ENCODE measurements around the gene SLC47A1. TPM values are rescaled to one million over a fixed set of nuclear protein-coding genes. Genes with fewer than 3 reads are reported as not detected.

Gene SLC47A1
- total and polyA plus RNA-seq, 4 donors, result 34.8 to 69.2 (median 37.2) TPM

DNA sequence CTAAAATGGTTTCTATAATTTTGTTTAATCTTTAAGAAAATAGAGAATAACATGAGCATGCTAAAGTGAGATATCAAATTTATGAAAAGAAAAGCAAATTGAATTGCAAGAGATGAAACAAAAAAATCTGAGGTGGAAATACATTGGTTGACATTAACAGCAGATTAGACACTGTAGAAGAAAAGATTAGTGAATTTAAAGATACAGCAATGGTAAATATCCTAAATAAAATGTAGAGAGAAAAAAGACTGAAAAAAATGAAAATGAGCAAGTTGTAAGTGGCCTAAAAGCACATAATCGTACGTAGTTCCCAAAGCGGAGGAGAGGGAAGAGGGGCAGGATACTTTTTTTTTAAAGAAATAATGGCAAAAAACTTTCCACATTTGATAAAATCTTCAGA lies 84.4 kb downstream of the SLC47A1 start (continued):
- TF ChIP-seq HNF4A (conservative IDR thresholded peaks at IDR 0.05) (no peak), JUND (IDR thresholded peaks at IDR 0.05) (no peak), HNF4G (IDR thresholded peaks at IDR 0.05) (no peak), TAF1 (conservative IDR thresholded peaks at IDR 0.05) (no peak), FOXA2 (IDR thresholded peaks at IDR 0.05) (no peak)
- TF ChIP-seq, protein P1, sequence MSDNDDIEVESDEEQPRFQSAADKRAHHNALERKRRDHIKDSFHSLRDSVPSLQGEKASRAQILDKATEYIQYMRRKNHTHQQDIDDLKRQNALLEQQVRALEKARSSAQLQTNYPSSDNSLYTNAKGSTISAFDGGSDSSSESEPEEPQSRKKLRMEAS (IDR thresholded peaks at IDR 0.05), result no peak

DNA sequence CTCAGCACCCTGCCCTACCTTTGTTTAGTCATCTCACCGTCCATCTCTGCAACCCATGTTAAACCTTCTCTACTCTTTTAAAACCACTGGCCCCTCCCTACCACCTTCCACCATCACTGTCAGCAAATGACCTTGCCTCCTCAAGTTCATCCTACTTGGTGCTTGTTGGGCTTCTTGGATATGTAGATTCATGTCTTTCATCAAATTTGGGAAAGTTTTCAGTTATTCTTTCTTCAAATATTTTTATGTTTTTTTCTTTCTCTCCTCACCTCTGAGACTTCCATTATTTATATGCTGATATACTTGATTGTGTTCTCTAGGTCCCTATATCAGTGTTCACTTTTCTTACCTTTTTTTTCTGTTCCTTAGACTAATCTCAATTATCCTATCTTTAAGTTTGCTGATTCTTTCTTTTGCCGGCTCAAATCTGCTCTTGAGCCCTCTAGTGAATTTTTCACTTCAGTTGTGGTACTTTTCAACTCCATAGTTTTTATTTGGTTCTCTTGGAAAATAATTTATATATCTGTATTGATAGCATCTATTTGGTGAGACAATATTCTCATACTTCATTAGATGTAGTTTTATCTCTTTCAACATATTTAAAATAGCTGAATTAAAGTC lies 86.2 kb downstream of the SLC47A1 start:
- 49% methylated on average over 2 of the region's 2 CpGs for WGBS
- no peak for DNase-seq (ENCODE audit: low spot score)
- TF ChIP-seq FOXA2 (IDR thresholded peaks at IDR 0.05) (no peak), RAD21 (IDR thresholded peaks at IDR 0.05) (no peak), GABPA (IDR thresholded peaks at IDR 0.05 in 1 of 2, conservative IDR thresholded peaks at IDR 0.05 in 1 of 2) (no peak), HNF4G (IDR thresholded peaks at IDR 0.05) (no peak), NR2F2 (IDR thresholded peaks at IDR 0.05) (no peak), JUND (IDR thresholded peaks at IDR 0.05) (no peak), FOXA1 (IDR thresholded peaks at IDR 0.05) (no peak), TAF1 (conservative IDR thresholded peaks at IDR 0.05) (no peak), YY1 (IDR thresholded peaks at IDR 0.05) (no peak)
- TF ChIP-seq, protein P2, sequence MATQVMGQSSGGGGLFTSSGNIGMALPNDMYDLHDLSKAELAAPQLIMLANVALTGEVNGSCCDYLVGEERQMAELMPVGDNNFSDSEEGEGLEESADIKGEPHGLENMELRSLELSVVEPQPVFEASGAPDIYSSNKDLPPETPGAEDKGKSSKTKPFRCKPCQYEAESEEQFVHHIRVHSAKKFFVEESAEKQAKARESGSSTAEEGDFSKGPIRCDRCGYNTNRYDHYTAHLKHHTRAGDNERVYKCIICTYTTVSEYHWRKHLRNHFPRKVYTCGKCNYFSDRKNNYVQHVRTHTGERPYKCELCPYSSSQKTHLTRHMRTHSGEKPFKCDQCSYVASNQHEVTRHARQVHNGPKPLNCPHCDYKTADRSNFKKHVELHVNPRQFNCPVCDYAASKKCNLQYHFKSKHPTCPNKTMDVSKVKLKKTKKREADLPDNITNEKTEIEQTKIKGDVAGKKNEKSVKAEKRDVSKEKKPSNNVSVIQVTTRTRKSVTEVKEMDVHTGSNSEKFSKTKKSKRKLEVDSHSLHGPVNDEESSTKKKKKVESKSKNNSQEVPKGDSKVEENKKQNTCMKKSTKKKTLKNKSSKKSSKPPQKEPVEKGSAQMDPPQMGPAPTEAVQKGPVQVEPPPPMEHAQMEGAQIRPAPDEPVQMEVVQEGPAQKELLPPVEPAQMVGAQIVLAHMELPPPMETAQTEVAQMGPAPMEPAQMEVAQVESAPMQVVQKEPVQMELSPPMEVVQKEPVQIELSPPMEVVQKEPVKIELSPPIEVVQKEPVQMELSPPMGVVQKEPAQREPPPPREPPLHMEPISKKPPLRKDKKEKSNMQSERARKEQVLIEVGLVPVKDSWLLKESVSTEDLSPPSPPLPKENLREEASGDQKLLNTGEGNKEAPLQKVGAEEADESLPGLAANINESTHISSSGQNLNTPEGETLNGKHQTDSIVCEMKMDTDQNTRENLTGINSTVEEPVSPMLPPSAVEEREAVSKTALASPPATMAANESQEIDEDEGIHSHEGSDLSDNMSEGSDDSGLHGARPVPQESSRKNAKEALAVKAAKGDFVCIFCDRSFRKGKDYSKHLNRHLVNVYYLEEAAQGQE (IDR thresholded peaks at IDR 0.05), result no peak
- TF ChIP-seq, protein P3, sequence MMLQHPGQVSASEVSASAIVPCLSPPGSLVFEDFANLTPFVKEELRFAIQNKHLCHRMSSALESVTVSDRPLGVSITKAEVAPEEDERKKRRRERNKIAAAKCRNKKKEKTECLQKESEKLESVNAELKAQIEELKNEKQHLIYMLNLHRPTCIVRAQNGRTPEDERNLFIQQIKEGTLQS (IDR thresholded peaks at IDR 0.05), result no peak
- TF ChIP-seq, protein P4, sequence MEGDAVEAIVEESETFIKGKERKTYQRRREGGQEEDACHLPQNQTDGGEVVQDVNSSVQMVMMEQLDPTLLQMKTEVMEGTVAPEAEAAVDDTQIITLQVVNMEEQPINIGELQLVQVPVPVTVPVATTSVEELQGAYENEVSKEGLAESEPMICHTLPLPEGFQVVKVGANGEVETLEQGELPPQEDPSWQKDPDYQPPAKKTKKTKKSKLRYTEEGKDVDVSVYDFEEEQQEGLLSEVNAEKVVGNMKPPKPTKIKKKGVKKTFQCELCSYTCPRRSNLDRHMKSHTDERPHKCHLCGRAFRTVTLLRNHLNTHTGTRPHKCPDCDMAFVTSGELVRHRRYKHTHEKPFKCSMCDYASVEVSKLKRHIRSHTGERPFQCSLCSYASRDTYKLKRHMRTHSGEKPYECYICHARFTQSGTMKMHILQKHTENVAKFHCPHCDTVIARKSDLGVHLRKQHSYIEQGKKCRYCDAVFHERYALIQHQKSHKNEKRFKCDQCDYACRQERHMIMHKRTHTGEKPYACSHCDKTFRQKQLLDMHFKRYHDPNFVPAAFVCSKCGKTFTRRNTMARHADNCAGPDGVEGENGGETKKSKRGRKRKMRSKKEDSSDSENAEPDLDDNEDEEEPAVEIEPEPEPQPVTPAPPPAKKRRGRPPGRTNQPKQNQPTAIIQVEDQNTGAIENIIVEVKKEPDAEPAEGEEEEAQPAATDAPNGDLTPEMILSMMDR (IDR thresholded peaks at IDR 0.05; ENCODE audit: low read depth, low read length, missing input control), result no peak
- H3K4me1 ChIP-seq (ENCODE audit: control insufficient read depth in 4 of 4, insufficient read depth in 4 of 4, low read length in 3 of 4), result no peaks in the 10 kb centered on the region
- peaks cover 0 to 5% (median 0%) of the 10 kb centered on the region in 4 donors for H3K36me3 ChIP-seq (ENCODE audit: control insufficient read depth in 4 of 4, insufficient read depth in 3 of 4, low read depth in 1 of 4, low read length in 3 of 4)
- no peak overlapping the region for H3K4me3 ChIP-seq (ENCODE audit: low read depth in 1 of 3, low read length in 3 of 3)
- H3K27ac ChIP-seq (ENCODE audit: low read depth in 1 of 2, low read length in 2 of 2), result no peak overlapping the region
- no peaks in the 10 kb centered on the region for H3K27me3 ChIP-seq (ENCODE audit: control insufficient read depth in 4 of 4, insufficient read depth in 4 of 4, low read length in 3 of 4)
- peaks cover 3 to 27% (median 12%) of the 10 kb centered on the region in 4 donors for H3K9me3 ChIP-seq (ENCODE audit: control insufficient read depth in 4 of 4, low read length in 3 of 4)
- H3K9ac ChIP-seq (ENCODE audit: low read depth in 1 of 2, low read length in 2 of 2), result no peak overlapping the region

DNA sequence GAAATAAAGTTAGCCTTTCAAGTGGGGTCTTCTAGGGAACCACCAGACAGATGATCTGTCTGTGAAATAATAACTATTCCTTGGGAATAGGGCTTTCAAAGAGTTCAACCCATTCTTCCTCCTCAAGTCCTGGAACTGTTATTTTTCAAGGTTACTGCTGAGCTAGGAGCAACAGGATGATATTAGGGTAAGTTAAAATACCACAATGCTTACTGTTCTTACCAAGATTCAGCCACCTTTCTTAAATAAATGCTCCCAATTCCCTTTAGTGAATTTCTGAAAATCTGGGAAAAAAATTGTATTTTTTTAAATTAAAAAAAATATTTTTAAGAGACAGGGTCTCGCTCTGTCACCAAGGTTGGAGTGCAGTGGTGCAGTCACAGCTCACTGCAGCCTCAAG lies 88.0 kb downstream of the SLC47A1 start:
- Histone ChIP-seq H3K9me3 (ENCODE audit: control insufficient read depth in 4 of 4, low read length in 3 of 4) (peaks cover 3 to 27% (median 12%) of the 10 kb centered on the region in 4 donors), H3K36me3 (ENCODE audit: control insufficient read depth in 4 of 4, insufficient read depth in 3 of 4, low read depth in 1 of 4, low read length in 3 of 4) (no peaks in the 10 kb centered on the region), H3K27ac (ENCODE audit: low read depth in 1 of 2, low read length in 2 of 2) (no peak overlapping the region), H3K9ac (ENCODE audit: low read depth in 1 of 2, low read length in 2 of 2) (no peak overlapping the region), H3K4me3 (ENCODE audit: low read depth in 1 of 3, low read length in 3 of 3) (no peak overlapping the region), H3K4me1 (ENCODE audit: control insufficient read depth in 4 of 4, insufficient read depth in 4 of 4, low read length in 3 of 4) (peaks cover 0 to 6% (median 2%) of the 10 kb centered on the region in 4 donors), H3K27me3 (ENCODE audit: control insufficient read depth in 4 of 4, insufficient read depth in 4 of 4, low read length in 3 of 4) (no peaks in the 10 kb centered on the region)
- WGBS, result 98% methylated on average over 1 of the region's 1 CpG
- no peak for DNase-seq (ENCODE audit: low spot score)
- TF ChIP-seq TAF1 (conservative IDR thresholded peaks at IDR 0.05) (no peak), GABPA (IDR thresholded peaks at IDR 0.05 in 1 of 2, conservative IDR thresholded peaks at IDR 0.05 in 1 of 2) (no peak), FOXA2 (IDR thresholded peaks at IDR 0.05) (no peak), FOXA1 (IDR thresholded peaks at IDR 0.05) (no peak), JUND (IDR thresholded peaks at IDR 0.05) (no peak), SP1 (IDR thresholded peaks at IDR 0.05) (no peak), HNF4A (conservative IDR thresholded peaks at IDR 0.05) (no peak), RAD21 (IDR thresholded peaks at IDR 0.05) (no peak)
- TF ChIP-seq, protein P1 (IDR thresholded peaks at IDR 0.05), result no peak
- TF ChIP-seq, protein P4 (IDR thresholded peaks at IDR 0.05; ENCODE audit: low read depth, low read length, missing input control), result no peak
- TF ChIP-seq, protein P3 (IDR thresholded peaks at IDR 0.05), result no peak
- TF ChIP-seq, protein P2 (IDR thresholded peaks at IDR 0.05), result no peak
